ENCODE data around the gene PCSK6. TPM values are rescaled to one million over a fixed set of nuclear protein-coding genes. Genes with fewer than 3 reads are reported as not detected.
A peak's percentile ranks its signal among the peaks of the same experiment; 100 is the strongest.

PCSK6 gene
- total and polyA plus RNA-seq, 2 experiments from 2014 or later: 0.38 TPM; not detected in 1

DNA sequence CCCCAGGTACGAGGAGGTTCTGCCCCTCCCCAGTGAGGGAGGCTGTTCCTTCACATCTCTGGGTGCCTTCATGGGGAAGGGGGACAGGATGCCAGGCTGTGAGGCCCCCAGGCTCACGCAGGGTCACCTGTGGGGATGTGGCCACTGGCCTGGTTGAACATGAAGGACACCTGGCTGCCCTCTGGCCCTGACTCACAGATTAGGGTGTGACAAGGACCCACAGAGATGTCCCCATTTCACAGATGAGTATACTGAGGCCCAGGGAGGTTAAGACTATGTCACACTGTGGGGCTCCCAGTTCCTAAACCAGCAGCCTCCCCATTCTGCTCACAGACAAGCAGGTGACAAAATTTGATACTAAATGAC, 42.4 kb downstream of the PCSK6 start:
- no peaks in the 10 kb centered on the region for H3K9me2 ChIP-seq (ENCODE audit: insufficient read depth)
- H3K9me3 ChIP-seq (ENCODE audit: low read depth): no peaks in the 10 kb centered on the region
- WGBS, 2 experiments (ENCODE audit: low coverage in 1 of 2, low lambda C conversion rate in 2 of 2, missing lambda C conversion rate in 2 of 2): 83 to 96% methylated on average over 2 of the region's 2 CpGs
- no peak overlapping the region for H2AFZ ChIP-seq
- no peaks in the 10 kb centered on the region for H3F3A ChIP-seq (ENCODE audit: insufficient read depth)
- no peak overlapping the region for H3K4me2 ChIP-seq (ENCODE audit: unreplicated experiment)
- H4K20me1 ChIP-seq (ENCODE audit: insufficient read depth): no peaks in the 10 kb centered on the region
- TF ChIP-seq EZH2phosphoT487 (IDR thresholded peaks at IDR 0.05; ENCODE audit: insufficient read depth, low read depth): no peak
- TF ChIP-seq EZH2 (IDR thresholded peaks at IDR 0.05; ENCODE audit: insufficient read depth, poor library complexity, severe bottlenecking): no peak
- no peaks in the 10 kb centered on the region for H3K27me3 ChIP-seq (replicated peaks; ENCODE audit: insufficient read depth)
- DNase-seq: no peak
- H3K4me1 ChIP-seq (ENCODE audit: insufficient read depth): peaks cover 18% of the 10 kb centered on the region
- H3K4me3 ChIP-seq: no peak overlapping the region
- H3K79me2 ChIP-seq (ENCODE audit: insufficient read depth): no peaks in the 10 kb centered on the region
- no peak overlapping the region for H3K9ac ChIP-seq
- no peaks in the 10 kb centered on the region for H3K36me3 ChIP-seq (ENCODE audit: low read depth)
- in situ Hi-C loops (cut with MboI): no loop called here
- H3K27ac ChIP-seq: no peak overlapping the region

DNA sequence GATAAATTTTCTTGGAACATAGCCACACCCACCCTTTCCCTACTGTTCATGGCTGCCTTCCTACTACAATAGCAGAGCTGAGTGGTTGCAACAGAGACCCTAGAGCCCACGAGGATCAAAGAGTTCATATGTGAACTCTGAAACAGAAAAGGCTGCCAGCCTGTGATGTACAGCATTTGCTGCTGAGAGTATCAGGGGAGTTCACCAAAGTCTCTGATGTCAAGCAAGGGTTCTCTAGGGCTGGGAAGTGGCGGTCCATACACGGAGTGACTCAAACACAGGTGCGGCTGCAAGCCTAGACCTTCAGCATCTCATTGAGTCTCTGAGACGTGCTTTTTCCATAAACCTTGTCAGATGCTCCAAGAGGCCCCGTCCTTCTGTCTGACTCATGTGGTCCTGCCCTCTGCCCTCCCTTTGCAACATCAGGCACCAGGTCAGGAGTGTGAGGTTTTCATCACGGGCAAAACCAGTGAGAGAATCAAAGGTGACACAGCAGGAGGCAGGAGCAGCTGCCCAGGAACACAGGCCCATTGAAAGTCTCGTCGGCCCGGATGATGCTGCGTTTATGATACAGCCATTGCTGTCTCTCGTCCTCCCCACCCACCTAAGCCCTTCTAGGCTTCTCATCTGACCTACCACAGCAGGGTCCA, 42.9 kb downstream of the PCSK6 start:
- H2AFZ ChIP-seq: no peak overlapping the region
- H3K79me2 ChIP-seq (ENCODE audit: insufficient read depth): no peaks in the 10 kb centered on the region
- TF ChIP-seq EZH2 (IDR thresholded peaks at IDR 0.05; ENCODE audit: insufficient read depth, poor library complexity, severe bottlenecking): no peak
- TF ChIP-seq EZH2phosphoT487 (IDR thresholded peaks at IDR 0.05; ENCODE audit: insufficient read depth, low read depth): no peak
- H3K4me3 ChIP-seq: no peak overlapping the region
- DNase-seq: peak; percentile 30
- H3K4me1 ChIP-seq (ENCODE audit: insufficient read depth): peaks cover 16% of the 10 kb centered on the region
- no peak overlapping the region for H3K4me2 ChIP-seq (ENCODE audit: unreplicated experiment)
- H3K27me3 ChIP-seq (replicated peaks; ENCODE audit: insufficient read depth): no peaks in the 10 kb centered on the region
- no peaks in the 10 kb centered on the region for H3F3A ChIP-seq (ENCODE audit: insufficient read depth)
- in situ Hi-C loops (cut with MboI): no loop called here
- no peaks in the 10 kb centered on the region for H3K9me2 ChIP-seq (ENCODE audit: insufficient read depth)
- H3K9me3 ChIP-seq (ENCODE audit: low read depth): no peaks in the 10 kb centered on the region
- H3K9ac ChIP-seq: no peak overlapping the region
- no peaks in the 10 kb centered on the region for H4K20me1 ChIP-seq (ENCODE audit: insufficient read depth)
- WGBS, 2 experiments (ENCODE audit: low coverage in 1 of 2, low lambda C conversion rate in 2 of 2, missing lambda C conversion rate in 2 of 2): 50 to 52% methylated on average over 12 of the region's 12 CpGs
- no peaks in the 10 kb centered on the region for H3K36me3 ChIP-seq (ENCODE audit: low read depth)
- H3K27ac ChIP-seq: no peak overlapping the region

DNA sequence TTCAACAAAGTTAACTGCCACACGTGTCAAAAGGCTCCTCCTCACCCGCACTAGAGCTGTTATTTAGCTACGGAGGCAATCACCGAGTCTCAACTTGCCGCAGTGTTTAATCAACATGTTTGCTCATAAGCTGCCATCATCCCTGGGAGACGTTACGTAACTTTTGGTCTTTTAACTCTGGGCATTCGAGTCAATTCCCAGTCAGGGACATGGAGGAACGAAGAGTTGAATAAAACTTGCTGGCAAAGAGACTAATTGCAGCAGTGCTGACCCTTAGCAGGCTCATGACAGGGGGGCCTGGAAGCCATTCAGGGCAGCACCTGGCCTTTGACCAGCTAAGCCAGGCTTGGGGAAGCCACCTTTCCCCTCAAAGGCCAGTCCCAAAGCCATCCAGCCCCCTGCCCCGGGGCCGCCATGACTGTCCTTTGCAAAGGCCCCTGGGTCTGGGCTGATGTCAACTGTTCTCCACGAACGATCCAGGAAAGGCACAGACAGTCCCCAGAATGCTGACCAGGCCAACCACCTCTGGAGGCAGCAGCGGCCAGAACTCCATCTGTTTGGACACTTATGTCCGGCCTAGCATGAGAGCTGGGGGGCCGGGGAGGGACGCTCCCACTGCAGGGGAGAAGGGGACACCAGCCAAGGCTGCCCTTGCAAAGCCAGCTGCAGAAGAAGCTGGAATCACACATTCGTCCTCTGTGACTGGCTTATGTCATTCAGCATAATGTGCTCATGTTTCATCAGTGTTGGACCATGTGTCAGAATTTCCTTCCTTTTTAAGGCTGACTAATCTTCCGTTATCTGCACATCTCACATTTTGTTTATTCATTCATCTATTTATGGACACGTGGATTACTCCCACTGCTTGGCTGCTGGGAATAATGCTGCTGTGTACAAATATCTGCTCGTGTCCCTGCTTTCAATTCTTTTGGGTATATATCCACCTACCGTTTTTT, 43.7 kb downstream of the PCSK6 start:
- Histone ChIP-seq H3K27me3 (replicated peaks; ENCODE audit: insufficient read depth) (no peaks in the 10 kb centered on the region), H3K9me3 (ENCODE audit: low read depth) (no peaks in the 10 kb centered on the region), H3K4me3 (no peak overlapping the region), H2AFZ (no peak overlapping the region), H3K79me2 (ENCODE audit: insufficient read depth) (no peaks in the 10 kb centered on the region), H3K9ac (no peak overlapping the region), H3F3A (ENCODE audit: insufficient read depth) (no peaks in the 10 kb centered on the region), H3K4me2 (ENCODE audit: unreplicated experiment) (no peak overlapping the region), H3K36me3 (ENCODE audit: low read depth) (no peaks in the 10 kb centered on the region), H3K4me1 (ENCODE audit: insufficient read depth) (peaks cover 17% of the 10 kb centered on the region), H3K27ac (no peak overlapping the region), H3K9me2 (ENCODE audit: insufficient read depth) (no peaks in the 10 kb centered on the region), H4K20me1 (ENCODE audit: insufficient read depth) (no peaks in the 10 kb centered on the region)
- in situ Hi-C loops (cut with MboI): no loop called here
- peak; percentile 86 for DNase-seq
- WGBS, 2 experiments (ENCODE audit: low coverage in 1 of 2, low lambda C conversion rate in 2 of 2, missing lambda C conversion rate in 2 of 2): 46 to 48% methylated on average over 22 of the region's 22 CpGs
- TF ChIP-seq EZH2phosphoT487 (IDR thresholded peaks at IDR 0.05; ENCODE audit: insufficient read depth, low read depth) (no peak), EZH2 (IDR thresholded peaks at IDR 0.05; ENCODE audit: insufficient read depth, poor library complexity, severe bottlenecking) (no peak)

DNA sequence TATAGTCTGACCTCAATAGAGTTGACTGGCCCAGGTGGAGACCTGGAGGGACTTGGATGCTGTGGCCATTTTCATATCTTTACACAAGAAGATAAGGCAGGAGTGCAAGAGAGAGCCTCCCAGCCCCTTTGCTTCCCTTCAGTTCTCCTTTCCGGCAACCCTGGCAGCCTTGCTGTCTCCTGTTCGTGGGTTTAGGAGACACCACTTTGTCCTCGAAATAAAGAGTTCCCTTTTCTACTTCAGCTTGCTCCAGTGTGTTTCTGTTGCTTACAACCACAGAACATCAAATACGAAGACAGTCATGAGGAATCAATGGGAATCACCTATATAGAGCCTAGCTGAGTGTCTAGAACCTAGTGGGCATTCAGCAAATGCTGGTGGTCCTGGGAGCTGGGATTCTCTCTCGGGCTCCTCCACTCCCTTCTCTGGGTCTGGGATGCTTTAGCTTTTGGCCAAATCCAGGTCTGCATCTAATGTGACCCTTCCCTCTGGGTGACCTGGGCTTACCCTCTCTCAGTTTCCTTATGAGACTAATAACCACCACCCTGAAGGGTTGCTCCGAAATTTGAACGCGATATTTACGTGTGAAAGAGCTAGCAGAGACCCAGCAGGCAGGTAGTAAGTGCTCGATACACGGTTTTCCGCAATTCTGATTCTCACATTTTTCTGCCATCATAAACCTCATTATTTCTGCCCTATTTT, 44.5 kb downstream of the PCSK6 start:
- no peak overlapping the region for H3K4me2 ChIP-seq (ENCODE audit: unreplicated experiment)
- no peaks in the 10 kb centered on the region for H3K36me3 ChIP-seq (ENCODE audit: low read depth)
- no peak overlapping the region for H3K27ac ChIP-seq
- H3K9ac ChIP-seq: no peak overlapping the region
- TF ChIP-seq EZH2 (IDR thresholded peaks at IDR 0.05; ENCODE audit: insufficient read depth, poor library complexity, severe bottlenecking) (no peak), EZH2phosphoT487 (IDR thresholded peaks at IDR 0.05; ENCODE audit: insufficient read depth, low read depth) (no peak)
- peaks cover 26% of the 10 kb centered on the region for H3K4me1 ChIP-seq (ENCODE audit: insufficient read depth)
- in situ Hi-C loops (cut with MboI): no loop called here
- no peaks in the 10 kb centered on the region for H3K9me2 ChIP-seq (ENCODE audit: insufficient read depth)
- peaks cover 5% of the 10 kb centered on the region for H3F3A ChIP-seq (ENCODE audit: insufficient read depth)
- no peak for DNase-seq
- H4K20me1 ChIP-seq (ENCODE audit: insufficient read depth): no peaks in the 10 kb centered on the region
- no peak overlapping the region for H3K4me3 ChIP-seq
- 89 to 95% methylated on average over 12 of the region's 12 CpGs for WGBS, 2 experiments (ENCODE audit: low coverage in 1 of 2, low lambda C conversion rate in 2 of 2, missing lambda C conversion rate in 2 of 2)
- no peaks in the 10 kb centered on the region for H3K27me3 ChIP-seq (replicated peaks; ENCODE audit: insufficient read depth)
- no peak overlapping the region for H2AFZ ChIP-seq
- H3K79me2 ChIP-seq (ENCODE audit: insufficient read depth): no peaks in the 10 kb centered on the region
- no peaks in the 10 kb centered on the region for H3K9me3 ChIP-seq (ENCODE audit: low read depth)
